ENCODE results near the gene LTA.

- no peak for TF ChIP-seq CTCF (IDR thresholded peaks at IDR 0.05; ENCODE audit: low read depth, low read length)
- TF ChIP-seq MAX (IDR thresholded peaks at IDR 0.05; ENCODE audit: low read depth, low read length), result no peak; the same call in 1 of the 2 replicates
- no peak for TF ChIP-seq MYC (IDR thresholded peaks at IDR 0.05; ENCODE audit: low read depth, low read length)
- TF ChIP-seq POLR2A (IDR thresholded peaks at IDR 0.05; ENCODE audit: extremely low read depth, insufficient read length), result no peak
Measured at GRCh38 chr6:31558631-31559500, 13.2 kb upstream of the LTA start.

Measured in NB4 (cell line).